ENCODE results near the gene DNER.

The DNER gene

DNA sequence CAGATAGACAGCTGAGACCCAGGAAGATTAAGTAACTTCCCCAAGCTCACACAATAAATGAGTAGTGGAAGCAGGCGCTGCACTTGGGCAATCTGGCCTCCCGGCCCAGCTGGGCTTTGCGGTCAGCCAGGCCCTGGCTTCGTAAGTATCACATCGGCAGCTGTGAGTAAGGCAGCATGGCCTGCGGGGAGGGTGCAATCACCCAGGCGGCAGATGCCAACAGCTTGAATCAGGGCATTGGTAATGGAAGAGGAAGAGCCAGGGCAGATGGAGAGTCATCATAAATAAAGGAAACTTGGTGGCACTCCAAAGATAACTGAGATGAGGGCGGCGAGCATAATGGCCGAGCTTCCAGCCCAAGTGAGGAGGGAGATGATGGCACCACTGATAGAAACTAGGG is 225.3 kb downstream of the DNER start:
- H3K4me3 ChIP-seq (replicated peaks in 1 of 2; ENCODE audit: low read depth in 2 of 2, low read length in 2 of 2) = no peak overlapping the region
- peak; percentile 62 to 94 for DNase-seq (ENCODE audit: low read depth in 2 of 2)
- TF ChIP-seq, protein P1, sequence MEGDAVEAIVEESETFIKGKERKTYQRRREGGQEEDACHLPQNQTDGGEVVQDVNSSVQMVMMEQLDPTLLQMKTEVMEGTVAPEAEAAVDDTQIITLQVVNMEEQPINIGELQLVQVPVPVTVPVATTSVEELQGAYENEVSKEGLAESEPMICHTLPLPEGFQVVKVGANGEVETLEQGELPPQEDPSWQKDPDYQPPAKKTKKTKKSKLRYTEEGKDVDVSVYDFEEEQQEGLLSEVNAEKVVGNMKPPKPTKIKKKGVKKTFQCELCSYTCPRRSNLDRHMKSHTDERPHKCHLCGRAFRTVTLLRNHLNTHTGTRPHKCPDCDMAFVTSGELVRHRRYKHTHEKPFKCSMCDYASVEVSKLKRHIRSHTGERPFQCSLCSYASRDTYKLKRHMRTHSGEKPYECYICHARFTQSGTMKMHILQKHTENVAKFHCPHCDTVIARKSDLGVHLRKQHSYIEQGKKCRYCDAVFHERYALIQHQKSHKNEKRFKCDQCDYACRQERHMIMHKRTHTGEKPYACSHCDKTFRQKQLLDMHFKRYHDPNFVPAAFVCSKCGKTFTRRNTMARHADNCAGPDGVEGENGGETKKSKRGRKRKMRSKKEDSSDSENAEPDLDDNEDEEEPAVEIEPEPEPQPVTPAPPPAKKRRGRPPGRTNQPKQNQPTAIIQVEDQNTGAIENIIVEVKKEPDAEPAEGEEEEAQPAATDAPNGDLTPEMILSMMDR (IDR thresholded peaks at IDR 0.05; ENCODE audit: low read depth, low read length) = no peak

DNA sequence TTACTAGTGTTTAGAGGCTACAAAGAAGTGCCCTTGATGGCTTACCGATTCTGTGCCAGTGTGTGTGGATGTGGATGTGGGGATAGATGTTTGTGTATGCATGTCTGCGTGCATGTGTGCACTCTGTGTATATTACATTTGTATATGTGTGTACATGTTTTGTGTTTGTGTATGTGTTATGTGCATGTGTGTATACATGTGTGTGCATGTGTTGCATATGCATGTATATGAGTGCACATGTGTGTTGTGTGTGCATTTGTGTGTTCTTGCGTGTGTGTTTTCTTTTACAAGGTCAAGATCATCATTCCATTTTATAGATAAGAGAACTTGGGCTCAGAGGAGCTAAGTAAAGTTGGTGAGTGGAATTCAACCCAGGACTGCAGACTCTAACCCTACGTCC is 226.1 kb downstream of the DNER start:
- H3K4me3 ChIP-seq (replicated peaks in 1 of 2; ENCODE audit: low read depth in 2 of 2, low read length in 2 of 2) = no peak overlapping the region
- DNase-seq (ENCODE audit: low read depth in 2 of 2) = no peak
- TF ChIP-seq, protein P1 (IDR thresholded peaks at IDR 0.05; ENCODE audit: low read depth, low read length) = no peak

DNA sequence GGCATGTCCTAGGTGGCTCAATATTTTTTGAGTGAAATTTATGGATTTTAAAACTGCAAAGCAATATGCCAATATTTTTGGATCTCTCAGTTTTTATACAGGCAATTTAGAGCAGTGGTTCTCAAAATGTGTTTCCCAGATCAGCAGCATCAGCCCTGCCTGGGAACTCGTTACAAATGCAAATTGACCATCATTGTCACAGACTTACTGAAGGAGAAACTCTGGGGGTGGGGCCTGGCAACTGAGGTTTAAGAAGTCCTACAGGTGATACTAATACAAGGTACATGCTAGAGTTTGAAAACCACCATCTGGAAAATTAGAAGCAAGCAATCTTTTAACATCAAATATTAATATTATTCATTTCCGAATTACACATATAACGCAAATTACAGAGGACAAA is 227.7 kb downstream of the DNER start:
- no peak for DNase-seq (ENCODE audit: low read depth in 2 of 2)
- TF ChIP-seq, protein P1 (IDR thresholded peaks at IDR 0.05; ENCODE audit: low read depth, low read length) = no peak
- H3K4me3 ChIP-seq (replicated peaks in 1 of 2; ENCODE audit: low read depth in 2 of 2, low read length in 2 of 2) = no peak overlapping the region

DNA sequence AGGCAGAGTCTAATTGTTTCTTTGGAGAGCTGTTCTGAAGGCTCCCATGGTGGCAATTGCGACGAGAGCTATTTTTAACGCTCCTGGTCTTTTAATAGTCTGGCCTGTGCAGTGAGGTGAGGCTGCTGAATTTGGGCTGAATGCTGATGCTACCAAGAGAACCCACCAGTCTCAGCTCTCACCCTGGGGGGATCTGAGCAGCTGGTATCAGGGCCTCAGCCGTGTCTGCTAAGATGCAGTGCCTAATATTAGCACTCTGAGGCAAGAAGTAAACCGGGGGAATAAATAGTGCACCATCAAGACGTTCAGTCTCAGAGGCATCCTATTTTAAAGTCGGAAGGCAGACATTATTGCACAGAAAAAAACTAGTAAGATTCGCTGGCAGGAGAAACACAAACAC is 228.5 kb downstream of the DNER start:
- TF ChIP-seq, protein P1 (IDR thresholded peaks at IDR 0.05; ENCODE audit: low read depth, low read length) = no peak
- no peak for DNase-seq (ENCODE audit: low read depth in 2 of 2)
- H3K4me3 ChIP-seq (replicated peaks in 1 of 2; ENCODE audit: low read depth in 2 of 2, low read length in 2 of 2) = no peak overlapping the region

DNA sequence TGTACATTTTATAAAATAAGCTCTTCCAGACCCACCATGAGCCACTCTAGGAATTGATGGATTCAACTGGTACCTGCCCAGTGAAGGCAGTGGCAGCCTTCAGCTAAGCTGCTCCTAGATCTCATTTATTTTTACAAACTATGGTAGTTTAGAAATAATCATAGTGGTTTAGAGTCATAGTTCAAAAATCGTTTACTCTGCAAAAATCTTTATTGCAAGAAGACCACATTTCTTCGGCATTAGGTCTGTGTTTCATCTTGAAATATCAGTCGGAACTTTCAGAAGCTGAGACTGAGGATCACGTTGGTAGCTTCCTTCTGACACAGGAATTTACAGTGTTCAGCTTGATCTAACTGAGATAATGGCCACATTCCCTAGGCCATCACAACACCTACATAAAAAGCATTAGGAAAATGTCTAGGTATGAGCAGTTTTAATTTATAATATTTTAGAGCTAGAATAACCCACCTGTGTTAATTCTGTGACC is 237.0 kb downstream of the DNER start:
- no peak for DNase-seq (ENCODE audit: low read depth in 2 of 2)
- H3K4me3 ChIP-seq (replicated peaks in 1 of 2; ENCODE audit: low read depth in 2 of 2, low read length in 2 of 2) = no peak overlapping the region
- TF ChIP-seq, protein P1 (IDR thresholded peaks at IDR 0.05; ENCODE audit: low read depth, low read length) = no peak

DNA sequence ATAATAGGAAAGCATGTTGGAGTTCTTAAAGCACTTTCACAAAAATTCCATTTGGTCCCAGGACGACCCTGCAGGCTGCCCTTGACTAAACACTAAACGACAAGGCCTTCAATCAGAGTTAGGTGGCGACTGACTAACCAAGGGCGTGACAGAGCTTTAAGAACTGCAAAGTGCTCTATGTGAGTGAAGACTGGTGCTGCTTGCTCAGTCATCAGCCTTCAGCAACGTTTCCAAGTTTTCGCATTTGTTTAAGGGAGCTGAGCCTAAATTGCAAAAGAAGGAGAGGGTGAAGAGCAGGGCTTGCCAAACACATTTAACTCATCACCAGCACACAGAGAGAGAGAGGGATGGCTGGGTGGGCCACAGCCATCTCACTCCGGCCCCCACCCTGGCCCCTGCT is 238.6 kb downstream of the DNER start:
- TF ChIP-seq, protein P1 (IDR thresholded peaks at IDR 0.05; ENCODE audit: low read depth, low read length) = no peak
- no peak for DNase-seq (ENCODE audit: low read depth in 2 of 2)
- H3K4me3 ChIP-seq (replicated peaks in 1 of 2; ENCODE audit: low read depth in 2 of 2, low read length in 2 of 2) = no peak overlapping the region

DNA sequence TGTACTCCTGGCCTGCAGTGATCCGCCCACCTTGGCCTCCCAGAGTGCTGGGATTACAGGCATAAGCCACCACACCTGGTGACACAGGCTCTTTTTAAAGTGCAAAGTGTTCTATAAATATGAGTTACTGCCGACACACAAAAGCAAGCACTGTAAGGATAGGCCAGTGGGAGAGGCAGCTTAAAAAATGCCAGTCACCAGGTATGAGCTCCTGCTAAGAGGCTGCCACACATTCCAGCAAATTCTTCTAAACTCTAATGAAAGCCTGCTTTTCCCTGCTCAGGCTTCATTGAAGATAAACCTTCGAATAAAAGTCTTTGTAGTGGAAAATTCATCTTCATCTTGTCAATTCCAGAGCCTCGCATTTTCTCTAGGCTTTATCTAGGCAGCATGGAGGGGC is 240.2 kb downstream of the DNER start:
- no peak overlapping the region for H3K4me3 ChIP-seq (replicated peaks in 1 of 2; ENCODE audit: low read depth in 2 of 2, low read length in 2 of 2)
- TF ChIP-seq, protein P1 (IDR thresholded peaks at IDR 0.05; ENCODE audit: low read depth, low read length) = no peak
- no peak for DNase-seq (ENCODE audit: low read depth in 2 of 2)

Measured in cardiac fibroblast (primary cell).